ENCODE measurements around the gene ZNF138. TPM values are rescaled to one million over a fixed set of nuclear protein-coding genes. Genes with fewer than 3 reads are reported as not detected.

The ZNF138 gene
- polyA plus RNA-seq, 1 donor from 2014 or later: 50.4 TPM

GRCh38 chr7:64870656-64871055 lies 76.4 kb downstream of the ZNF138 start:
- H3F3A ChIP-seq (ENCODE audit: insufficient read depth, low read length, poor library complexity, severe bottlenecking): no peaks in the 10 kb centered on the region
- no peaks in the 10 kb centered on the region for H3K79me2 ChIP-seq (replicated peaks; ENCODE audit: insufficient read depth, low read length)
- H3K9ac ChIP-seq (ENCODE audit: low read length): no peak overlapping the region
- peaks cover 23% of the 10 kb centered on the region for H3K9me3 ChIP-seq (ENCODE audit: low read length)
- no peaks in the 10 kb centered on the region for H3K9me2 ChIP-seq (ENCODE audit: insufficient read depth, low read length)
- H3K27ac ChIP-seq (ENCODE audit: low read length): no peak overlapping the region
- H2AFZ ChIP-seq (ENCODE audit: low read depth, low read length): no peak overlapping the region
- no peaks in the 10 kb centered on the region for H3K27me3 ChIP-seq (ENCODE audit: insufficient read depth, low read depth, low read length)
- no peak overlapping the region for H3K4me2 ChIP-seq (ENCODE audit: low read length)
- H3K36me3 ChIP-seq (ENCODE audit: insufficient read depth, low read length): no peaks in the 10 kb centered on the region
- no peak overlapping the region for H3K4me3 ChIP-seq (ENCODE audit: low read length)
- no peak for TF ChIP-seq POLR2AphosphoS5 (IDR thresholded peaks at IDR 0.05)
- TF ChIP-seq CTCF (IDR thresholded peaks at IDR 0.05; ENCODE audit: poor library complexity, severe bottlenecking): no peak
- no peak for TF ChIP-seq EP300 (conservative IDR thresholded peaks at IDR 0.05; ENCODE audit: poor library complexity, severe bottlenecking)
- TF ChIP-seq MXI1 (conservative IDR thresholded peaks at IDR 0.05; ENCODE audit: poor library complexity, severe bottlenecking): no peak
- TF ChIP-seq TAF1 (IDR thresholded peaks at IDR 0.05; ENCODE audit: low read depth): no peak
- TF ChIP-seq REST (IDR thresholded peaks at IDR 0.05; ENCODE audit: borderline replicate concordance): no peak
- no peak for TF ChIP-seq RAD21 (conservative IDR thresholded peaks at IDR 0.05)
- TF ChIP-seq SMC3 (conservative IDR thresholded peaks at IDR 0.05; ENCODE audit: poor library complexity): no peak
- no peak for TF ChIP-seq EZH2 (IDR thresholded peaks at IDR 0.05; ENCODE audit: borderline replicate concordance, insufficient read depth, low read length, poor library complexity, severe bottlenecking)
- no peaks in the 10 kb centered on the region for H4K20me1 ChIP-seq (ENCODE audit: insufficient read depth)

GRCh38 chr7:64871761-64872160 lies 77.5 kb downstream of the ZNF138 start:
- Histone ChIP-seq H3K79me2 (replicated peaks; ENCODE audit: insufficient read depth, low read length) (no peaks in the 10 kb centered on the region), H3K9ac (ENCODE audit: low read length) (no peak overlapping the region), H3F3A (ENCODE audit: insufficient read depth, low read length, poor library complexity, severe bottlenecking) (no peaks in the 10 kb centered on the region), H3K4me2 (ENCODE audit: low read length) (no peak overlapping the region), H3K4me3 (ENCODE audit: low read length) (no peak overlapping the region), H3K9me3 (ENCODE audit: low read length) (peaks cover 25% of the 10 kb centered on the region), H4K20me1 (ENCODE audit: insufficient read depth) (no peaks in the 10 kb centered on the region), H3K9me2 (ENCODE audit: insufficient read depth, low read length) (no peaks in the 10 kb centered on the region), H3K27me3 (ENCODE audit: insufficient read depth, low read depth, low read length) (no peaks in the 10 kb centered on the region), H3K27ac (ENCODE audit: low read length) (no peak overlapping the region), H3K36me3 (ENCODE audit: insufficient read depth, low read length) (no peaks in the 10 kb centered on the region), H2AFZ (ENCODE audit: low read depth, low read length) (no peak overlapping the region)
- no peak for TF ChIP-seq TAF1 (IDR thresholded peaks at IDR 0.05; ENCODE audit: low read depth)
- TF ChIP-seq EP300 (conservative IDR thresholded peaks at IDR 0.05; ENCODE audit: poor library complexity, severe bottlenecking): no peak
- TF ChIP-seq MXI1 (conservative IDR thresholded peaks at IDR 0.05; ENCODE audit: poor library complexity, severe bottlenecking): no peak
- TF ChIP-seq CTCF (IDR thresholded peaks at IDR 0.05; ENCODE audit: poor library complexity, severe bottlenecking): no peak
- TF ChIP-seq POLR2AphosphoS5 (IDR thresholded peaks at IDR 0.05): no peak
- TF ChIP-seq EZH2 (IDR thresholded peaks at IDR 0.05; ENCODE audit: borderline replicate concordance, insufficient read depth, low read length, poor library complexity, severe bottlenecking): no peak
- TF ChIP-seq RAD21 (conservative IDR thresholded peaks at IDR 0.05): no peak
- no peak for TF ChIP-seq SMC3 (conservative IDR thresholded peaks at IDR 0.05; ENCODE audit: poor library complexity)
- TF ChIP-seq REST (IDR thresholded peaks at IDR 0.05; ENCODE audit: borderline replicate concordance): no peak

Measured in neural cell (in vitro differentiated cells).